NCI-H187 treated with DMSO at 0.1 percent for 48 hours (cell line): ENCODE measurements around the gene COL4A3.
"Not testable (repeated sequence)": the region's sequence is repeated elsewhere in the genome, so short reads cannot be mapped to it uniquely, and the experiment has no call there.

Source experiments
- DNase-seq: peaks from one replicate; lab custom pipeline; 2025; lab: John Stamatoyannopoulos, UW

COL4A3 gene

GRCh38 chr2:227160164-227160563 lies 4.3 kb upstream of the COL4A3 start:
- no peak for DNase-seq

DNA sequence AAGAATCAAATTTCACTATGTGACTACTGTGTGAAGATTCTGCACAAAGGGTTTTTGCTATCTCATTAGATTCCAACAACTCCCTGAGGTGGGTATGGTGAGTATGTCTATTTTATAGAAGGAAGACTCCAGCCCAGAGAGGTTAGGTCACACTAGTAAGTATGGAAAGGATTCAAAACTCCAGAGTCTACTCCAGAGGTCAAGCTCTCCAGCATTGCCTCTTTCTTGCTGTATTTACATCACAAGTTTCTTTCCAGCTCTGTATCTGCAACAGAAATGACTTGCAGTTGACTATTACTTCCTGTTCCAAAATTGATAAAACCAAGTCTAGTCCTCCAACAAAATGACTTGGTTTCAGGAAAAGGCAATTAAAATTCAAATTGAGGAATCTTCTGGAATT lies 2.5 kb upstream of the COL4A3 start:
- no peak for DNase-seq

GRCh38 chr2:227163485-227163997 lies 883 bp upstream of the COL4A3 start:
- DNase-seq: no peak

GRCh38 chr2:227164763-227165291 lies 403 bp downstream of the COL4A3 start:
- DNase-seq: no peak

GRCh38 chr2:227171779-227172178 lies 7.4 kb downstream of the COL4A3 start:
- DNase-seq: not testable (repeated sequence)

- DNase-seq: no peak
Observed at GRCh38 chr2:227177592-227178336, 13.3 kb downstream of the COL4A3 start.

DNA sequence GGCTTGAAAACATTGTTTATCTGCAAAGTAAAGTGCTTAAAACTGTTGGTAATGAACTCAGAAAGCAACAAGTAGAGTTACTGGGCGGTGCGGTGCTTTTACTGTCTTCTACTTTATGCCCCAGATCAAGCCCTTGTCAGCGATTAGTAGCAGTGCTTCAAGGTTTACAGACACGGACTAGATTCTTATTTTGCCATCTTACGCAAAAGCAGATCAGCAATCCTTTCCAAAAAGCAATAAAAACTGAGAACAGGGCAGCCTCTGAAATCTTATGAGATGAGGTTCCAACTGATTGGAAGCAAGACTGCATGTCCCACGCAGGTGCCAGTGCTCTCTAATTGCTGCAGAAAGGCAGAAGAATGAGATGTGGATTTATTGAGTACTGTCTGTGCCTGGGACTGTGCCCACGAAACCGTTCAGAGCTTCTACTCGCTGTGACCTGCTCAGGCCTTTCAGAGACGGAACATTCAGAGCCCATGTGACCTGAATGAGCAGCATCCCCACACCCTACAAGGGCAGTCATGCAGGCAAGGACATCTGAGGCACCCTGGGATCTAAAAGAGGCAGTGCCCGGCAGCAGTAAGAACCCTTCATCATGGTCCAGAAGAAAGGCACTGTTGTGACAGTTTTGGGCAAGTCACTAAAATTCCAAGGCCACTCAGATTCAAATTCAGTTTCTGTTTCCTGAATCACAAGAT lies 15.7 kb downstream of the COL4A3 start:
- no peak for DNase-seq

GRCh38 chr2:227180770-227181169 lies 16.3 kb downstream of the COL4A3 start:
- no peak for DNase-seq

GRCh38 chr2:227182765-227183164 lies 18.3 kb downstream of the COL4A3 start:
- DNase-seq: no peak

DNA sequence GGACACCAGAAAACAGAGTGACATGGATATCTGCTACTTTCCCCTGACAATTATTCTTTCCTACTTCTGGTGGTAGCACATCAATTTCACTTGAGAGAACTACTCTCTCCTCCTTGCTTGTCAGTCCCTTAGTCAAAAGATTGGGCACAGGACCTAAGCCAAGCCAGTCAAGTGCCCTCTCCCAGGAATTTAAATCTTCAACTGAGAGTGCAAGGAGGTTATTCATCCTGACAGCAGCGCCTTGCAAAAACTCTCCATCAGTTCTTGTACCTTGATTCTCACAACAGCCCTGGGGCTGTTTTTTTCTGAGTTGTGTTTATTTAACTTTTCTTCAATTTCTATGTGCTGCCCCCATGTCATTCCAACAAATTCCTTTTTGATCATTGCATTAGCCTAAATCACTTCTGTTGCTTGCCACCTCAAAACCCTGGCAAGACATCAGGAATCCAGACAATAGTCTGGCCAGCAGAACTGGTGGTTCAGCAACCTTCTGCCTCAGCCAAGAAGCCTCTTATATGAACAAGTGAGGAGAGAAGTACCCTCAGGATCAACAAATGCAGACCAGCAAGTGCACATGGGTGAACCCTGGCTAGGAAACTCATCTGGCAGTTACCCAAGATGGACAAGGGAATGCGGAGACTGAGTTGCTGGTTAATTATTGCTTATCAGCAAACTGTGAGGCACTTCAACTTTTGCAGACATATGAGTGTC lies 19.4 kb downstream of the COL4A3 start:
- no peak for DNase-seq

DNA sequence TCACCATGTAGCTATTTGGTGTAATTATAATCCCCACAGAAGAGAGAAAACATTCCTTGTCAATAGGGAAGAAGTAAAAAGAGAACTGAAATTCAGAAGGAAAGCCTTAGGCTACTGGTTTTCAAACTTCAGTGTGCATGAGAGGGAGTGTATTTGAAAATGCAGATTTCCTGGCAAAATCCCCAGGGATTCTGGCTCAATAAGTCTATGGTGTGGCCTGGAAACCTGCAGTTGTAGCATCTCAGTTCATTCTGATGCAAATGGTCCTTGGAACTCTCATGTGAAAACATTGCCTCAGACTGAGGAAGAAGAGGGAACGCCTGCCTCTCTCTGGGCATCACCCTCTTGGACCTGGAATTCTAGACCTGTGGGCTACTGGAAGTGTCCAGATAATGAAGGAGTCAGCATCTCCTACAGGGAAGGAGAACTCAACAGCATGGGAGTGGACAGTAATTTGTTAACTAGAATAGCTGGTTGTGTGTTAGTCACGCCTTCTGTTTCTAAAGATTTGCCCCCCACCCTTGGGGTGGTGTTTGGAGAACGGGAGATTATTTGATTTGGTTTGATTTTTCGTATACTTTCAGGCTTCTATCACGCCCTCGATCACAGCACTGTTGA lies 21.3 kb downstream of the COL4A3 start:
- DNase-seq: no peak

- DNase-seq: no peak
Observed at GRCh38 chr2:227186751-227187150, 22.3 kb downstream of the COL4A3 start.

GRCh38 chr2:227188292-227188691 lies 23.9 kb downstream of the COL4A3 start:
- DNase-seq: no peak

DNA sequence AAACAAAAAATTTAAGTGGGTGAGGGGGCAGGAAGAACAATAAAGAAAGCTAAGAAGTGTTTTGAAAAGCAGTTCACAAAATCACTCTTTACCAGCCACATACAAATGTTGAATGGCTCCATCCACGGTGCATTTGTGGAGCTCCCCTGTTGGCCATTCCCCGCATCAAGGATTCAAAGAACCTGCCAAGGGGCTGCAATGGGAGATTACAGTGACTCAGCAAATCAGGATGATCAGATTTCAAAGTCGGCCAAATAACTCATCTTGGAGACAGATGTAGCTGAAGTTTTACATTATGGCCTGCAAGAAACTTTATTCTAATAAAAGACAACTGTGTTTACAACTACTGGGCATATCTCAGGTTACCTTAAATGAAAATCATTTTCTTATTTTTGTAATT lies 26.9 kb downstream of the COL4A3 start:
- DNase-seq: no peak

DNA sequence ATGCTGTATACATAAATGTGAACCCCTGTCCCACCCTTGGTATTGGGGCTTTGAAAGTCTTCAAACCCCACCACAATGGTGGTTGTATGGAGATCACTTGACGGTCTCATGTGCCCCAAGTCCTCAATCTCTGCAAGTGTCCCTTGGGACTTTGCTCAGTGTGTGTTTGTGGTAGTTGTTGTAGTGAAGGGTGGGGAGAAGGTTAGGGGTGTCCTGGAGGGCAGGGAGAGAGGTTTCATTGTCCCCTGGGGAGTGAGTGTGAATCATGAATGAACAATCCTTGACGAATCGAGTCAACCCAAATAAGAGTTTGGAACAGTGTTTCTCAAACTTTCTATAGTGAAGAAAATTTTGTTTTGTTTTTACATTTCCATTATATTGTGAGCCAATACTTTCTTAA lies 28.1 kb downstream of the COL4A3 start:
- DNase-seq: no peak

- DNase-seq: no peak
Observed at GRCh38 chr2:227194219-227194618, 29.8 kb downstream of the COL4A3 start.

- no peak for DNase-seq
Observed at GRCh38 chr2:227198866-227199265, 34.4 kb downstream of the COL4A3 start.

DNA sequence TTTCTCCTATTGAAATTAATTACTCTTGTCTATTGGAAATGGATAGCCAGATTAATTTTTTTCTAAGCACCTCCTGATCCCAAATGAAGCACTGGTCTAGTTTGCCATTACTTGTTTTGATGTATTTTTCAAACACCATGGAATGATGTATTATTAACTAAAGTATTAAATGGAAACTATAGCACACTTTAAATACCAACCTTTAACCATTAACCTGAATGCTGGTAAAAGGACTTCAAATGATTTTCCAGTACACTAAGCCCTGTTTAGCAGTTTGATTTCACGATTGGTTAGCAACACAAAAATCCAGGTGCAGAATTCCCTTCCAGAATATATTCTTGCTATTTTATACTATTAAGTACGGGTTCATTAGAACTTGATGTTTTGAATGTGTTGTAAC lies 37.3 kb downstream of the COL4A3 start:
- no peak for DNase-seq

- no peak for DNase-seq
Observed at GRCh38 chr2:227204452-227204851, 40.0 kb downstream of the COL4A3 start.

GRCh38 chr2:227205701-227206100 lies 41.3 kb downstream of the COL4A3 start:
- no peak for DNase-seq

GRCh38 chr2:227206406-227206805 lies 42.0 kb downstream of the COL4A3 start:
- DNase-seq: no peak

GRCh38 chr2:227207573-227207972 lies 43.1 kb downstream of the COL4A3 start:
- DNase-seq: no peak
